Chondrocyte (in vitro differentiated cells): ENCODE results near the gene ABHD12. TPM values are rescaled to one million over a fixed set of nuclear protein-coding genes. Genes with fewer than 3 reads are reported as not detected.
A peak's percentile ranks its signal among the peaks of the same experiment; 100 is the strongest.

Source experiments
- DNase-seq: peaks from one replicate; pipeline ENCODE4 v3.0.0; 2021; ENCODE audit warnings: mixed read lengths, low spot score
- H3K27ac Mint-ChIP-seq: one replicate; pipeline ENCODE4 v1.8.0; 2021; ENCODE audit warnings: mild to moderate bottlenecking, moderate library complexity, mixed read lengths; ENCODE audit not compliant: unreplicated experiment
- H3K27me3 Mint-ChIP-seq: 2 replicates; pipeline ENCODE4 v1.8.0; 2021; ENCODE audit warnings: low read depth, mixed read lengths
- H3K36me3 Mint-ChIP-seq: 2 replicates; pipeline ENCODE4 v1.8.0; 2021; ENCODE audit warnings: low read depth, mixed read lengths
- H3K4me1 Mint-ChIP-seq: 2 replicates; pipeline ENCODE4 v1.8.0; 2021; ENCODE audit warnings: low read depth, mild to moderate bottlenecking, mixed read lengths
- H3K4me3 Mint-ChIP-seq: one replicate; pipeline ENCODE4 v1.8.0; 2021; ENCODE audit warnings: mild to moderate bottlenecking, moderate library complexity, mixed read lengths; ENCODE audit not compliant: unreplicated experiment
- H3K9me3 Mint-ChIP-seq: 2 replicates; pipeline ENCODE4 v1.8.0; 2021; ENCODE audit warnings: low read depth, mixed read lengths
- total RNA-seq: library from RNA; stranded (reverse); gene quantifications from 3 replicates; pipeline ENCODE4 v1.2.1, GENCODE V29; 2021
- TF ChIP-seq, protein P1 (sequence below): fragments of 200-600 bp; sonication (generic); IDR thresholded peaks from 2 replicates; pipeline ENCODE4 v1.5.0; 2021; ENCODE audit warnings: antibody characterized with exemption, mild to moderate bottlenecking, moderate library complexity

ABHD12 gene
- total RNA-seq, 1 donor from 2014 or later, result 49.4 TPM

DNA sequence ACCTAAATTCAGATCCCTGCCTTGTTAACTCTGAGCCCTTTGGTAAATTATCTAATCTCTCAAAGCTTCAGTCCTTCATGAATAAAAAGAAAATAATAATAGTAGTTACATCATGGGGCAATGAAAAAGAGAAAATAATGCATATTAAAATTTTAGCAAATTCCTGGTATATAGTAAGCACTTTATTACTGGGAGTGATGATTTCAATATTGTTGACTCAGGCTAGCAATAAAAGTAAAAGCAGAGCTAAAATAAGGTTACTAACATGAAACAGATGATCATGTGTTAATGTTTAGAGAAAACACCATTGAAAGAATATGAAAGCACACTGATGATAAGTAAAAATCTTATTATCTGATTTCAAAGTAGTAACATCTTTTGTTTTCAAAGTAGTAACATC is 30.5 kb upstream of the ABHD12 start:
- H3K27ac Mint-ChIP-seq, result no peak overlapping the region

DNA sequence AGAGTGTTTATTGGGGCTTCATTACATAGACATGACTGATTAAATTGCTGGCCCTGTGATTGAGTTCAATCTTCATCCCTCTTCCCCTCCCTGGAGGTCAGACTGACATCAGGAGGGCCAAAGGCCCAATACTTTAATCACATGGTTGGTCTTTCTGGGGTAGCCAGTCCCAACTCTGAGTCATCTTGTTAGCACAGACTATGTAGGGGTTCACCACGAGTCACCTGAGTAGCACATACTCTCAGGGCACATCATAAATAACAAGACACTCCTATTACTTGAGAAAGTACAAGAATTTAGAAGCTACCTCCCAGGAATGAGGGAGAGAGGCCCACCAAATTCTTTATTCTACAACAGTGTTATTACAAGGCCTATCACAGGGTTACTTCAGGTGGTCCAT is 28.1 kb upstream of the ABHD12 start:
- H3K4me1 Mint-ChIP-seq, result no peaks in the 10 kb centered on the region
- no peak for DNase-seq
- H3K36me3 Mint-ChIP-seq, result no peaks in the 10 kb centered on the region

More for the DNA sequence above, 30.5 kb upstream of the ABHD12 start:
- no peaks in the 10 kb centered on the region for H3K4me1 Mint-ChIP-seq
- no peak overlapping the region for H3K4me3 Mint-ChIP-seq
- peaks cover 2% of the 10 kb centered on the region for H3K36me3 Mint-ChIP-seq
- no peaks in the 10 kb centered on the region for H3K9me3 Mint-ChIP-seq
- TF ChIP-seq, protein P1, sequence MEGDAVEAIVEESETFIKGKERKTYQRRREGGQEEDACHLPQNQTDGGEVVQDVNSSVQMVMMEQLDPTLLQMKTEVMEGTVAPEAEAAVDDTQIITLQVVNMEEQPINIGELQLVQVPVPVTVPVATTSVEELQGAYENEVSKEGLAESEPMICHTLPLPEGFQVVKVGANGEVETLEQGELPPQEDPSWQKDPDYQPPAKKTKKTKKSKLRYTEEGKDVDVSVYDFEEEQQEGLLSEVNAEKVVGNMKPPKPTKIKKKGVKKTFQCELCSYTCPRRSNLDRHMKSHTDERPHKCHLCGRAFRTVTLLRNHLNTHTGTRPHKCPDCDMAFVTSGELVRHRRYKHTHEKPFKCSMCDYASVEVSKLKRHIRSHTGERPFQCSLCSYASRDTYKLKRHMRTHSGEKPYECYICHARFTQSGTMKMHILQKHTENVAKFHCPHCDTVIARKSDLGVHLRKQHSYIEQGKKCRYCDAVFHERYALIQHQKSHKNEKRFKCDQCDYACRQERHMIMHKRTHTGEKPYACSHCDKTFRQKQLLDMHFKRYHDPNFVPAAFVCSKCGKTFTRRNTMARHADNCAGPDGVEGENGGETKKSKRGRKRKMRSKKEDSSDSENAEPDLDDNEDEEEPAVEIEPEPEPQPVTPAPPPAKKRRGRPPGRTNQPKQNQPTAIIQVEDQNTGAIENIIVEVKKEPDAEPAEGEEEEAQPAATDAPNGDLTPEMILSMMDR, result no peak
- H3K27me3 Mint-ChIP-seq, result no peaks in the 10 kb centered on the region
- no peak for DNase-seq

GRCh38 chr20:25408890-25409289 is 18.3 kb upstream of the ABHD12 start:
- peaks cover 4% of the 10 kb centered on the region for H3K9me3 Mint-ChIP-seq
- peaks cover 23% of the 10 kb centered on the region for H3K4me1 Mint-ChIP-seq
- H3K36me3 Mint-ChIP-seq, result peaks cover 2% of the 10 kb centered on the region
- no peaks in the 10 kb centered on the region for H3K27me3 Mint-ChIP-seq
- H3K27ac Mint-ChIP-seq, result peak overlapping the region; percentile 23
- DNase-seq, result no peak
- TF ChIP-seq, protein P1, result no peak
- H3K4me3 Mint-ChIP-seq, result no peak overlapping the region

More for the DNA sequence above, 28.1 kb upstream of the ABHD12 start:
- no peaks in the 10 kb centered on the region for H3K27me3 Mint-ChIP-seq
- no peak overlapping the region for H3K4me3 Mint-ChIP-seq
- TF ChIP-seq, protein P1, result no peak
- no peak overlapping the region for H3K27ac Mint-ChIP-seq
- H3K9me3 Mint-ChIP-seq, result no peaks in the 10 kb centered on the region

GRCh38 chr20:25408170-25408547 is 17.5 kb upstream of the ABHD12 start:
- peaks cover 23% of the 10 kb centered on the region for H3K4me1 Mint-ChIP-seq
- H3K27me3 Mint-ChIP-seq, result no peaks in the 10 kb centered on the region
- peaks cover 4% of the 10 kb centered on the region for H3K36me3 Mint-ChIP-seq
- H3K4me3 Mint-ChIP-seq, result peak overlapping the region; percentile 88
- TF ChIP-seq, protein P1, result no peak
- peak overlapping the region; percentile 90 for H3K27ac Mint-ChIP-seq
- peaks cover 9% of the 10 kb centered on the region for H3K9me3 Mint-ChIP-seq
- no peak for DNase-seq

DNA sequence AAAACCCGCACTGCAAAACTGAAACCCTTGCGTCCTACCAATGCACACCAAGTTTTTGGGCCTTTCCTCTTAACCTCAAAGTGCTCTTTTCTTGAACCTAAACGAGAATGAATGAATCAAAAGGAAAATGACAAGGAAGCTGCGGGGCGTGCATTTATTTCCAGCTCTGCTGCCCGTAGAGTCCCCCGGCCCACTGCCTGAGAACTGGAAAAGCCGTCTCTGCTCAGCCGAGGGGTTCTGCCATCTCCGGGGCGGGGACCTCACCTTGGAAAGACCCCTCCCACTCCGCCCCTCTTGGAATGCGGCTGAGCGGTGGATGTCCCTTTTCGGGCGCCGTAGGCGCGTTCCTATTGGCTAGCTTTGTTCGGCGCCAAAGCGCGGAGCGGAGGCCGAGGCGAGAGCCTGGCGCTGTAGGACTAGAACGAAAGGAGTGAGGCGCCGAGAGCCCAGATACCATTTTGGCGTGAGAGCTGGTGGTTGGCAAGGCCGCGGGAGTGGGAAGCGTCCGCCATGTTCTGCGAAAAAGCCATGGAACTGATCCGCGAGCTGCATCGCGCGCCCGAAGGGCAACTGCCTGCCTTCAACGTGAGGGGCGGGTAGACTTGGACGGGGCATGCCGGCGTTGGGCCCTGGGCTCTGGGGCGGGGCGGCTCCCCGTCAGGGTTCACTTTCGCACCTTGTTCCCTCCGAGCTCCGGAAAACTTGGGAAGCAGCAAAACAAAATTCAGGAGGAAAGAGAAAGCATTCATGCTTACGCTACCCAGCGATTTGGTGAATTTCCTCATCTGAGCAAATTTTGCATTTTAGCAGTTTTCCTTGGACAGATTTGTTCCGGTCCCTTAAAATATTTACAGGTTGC is 16.9 kb upstream of the ABHD12 start, which contains the start of gene GINS1:
GINS1 (plus strand) TSS at position 363 of the 859 bp plus-strand sequence; CDS start at position 511, 148 bp downstream.
- Mint-ChIP-seq H3K9me3 (peaks cover 13% of the 10 kb centered on the region), H3K27ac (peak within 1 kb of the TSS; percentile 90), H3K27me3 (no peaks in the 10 kb centered on the region), H3K36me3 (peaks cover 7% of the 10 kb centered on the region), H3K4me1 (peaks cover 23% of the 10 kb centered on the region), H3K4me3 (peak within 1 kb of the TSS; percentile 88)
- peak; percentile 94 for DNase-seq
- TF ChIP-seq, protein P1, result peak; percentile 2
